ENCODE results near the gene SAAL1.

SAAL1 gene

DNA sequence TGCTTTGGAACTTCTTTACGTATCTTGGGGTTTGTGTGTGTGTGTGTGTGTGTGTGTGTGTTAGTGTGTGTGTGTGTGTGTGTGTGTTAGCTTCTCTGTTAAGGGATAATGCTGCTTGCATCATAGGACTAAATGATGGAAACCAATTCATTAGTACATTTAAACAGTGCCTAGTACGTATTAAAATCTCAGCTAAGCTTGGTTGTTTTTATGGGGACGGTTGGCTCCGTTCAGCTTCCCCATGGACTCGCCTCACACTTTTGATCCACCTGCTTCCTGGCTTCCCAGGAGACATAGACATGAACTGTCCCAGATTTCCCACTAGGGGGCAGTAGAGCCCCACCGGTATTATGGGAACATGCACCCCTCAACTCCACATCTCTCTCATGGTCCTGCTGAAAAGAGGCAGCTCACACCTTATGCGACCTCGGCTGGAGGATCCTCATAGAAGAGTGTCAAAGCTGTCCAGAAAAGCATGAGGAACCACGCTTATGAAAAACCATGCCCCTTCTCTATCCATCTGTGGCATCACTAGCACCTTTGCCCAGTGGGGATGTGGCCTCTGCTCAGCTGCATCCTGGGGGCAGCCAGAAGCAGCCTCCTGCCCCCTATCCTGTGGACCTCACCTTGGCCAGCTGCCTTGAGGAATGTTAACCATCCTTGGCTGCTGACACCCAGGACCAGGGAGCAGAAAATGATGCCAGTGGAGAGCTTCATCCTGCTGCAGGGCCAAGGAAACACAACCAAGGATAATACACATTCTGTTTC lies 9.7 kb upstream of the SAAL1 start:
- H3K4me1 ChIP-seq (ENCODE audit: control insufficient read depth, low read depth, low read length): no peaks in the 10 kb centered on the region
- H3K4me3 ChIP-seq (ENCODE audit: low read length): no peak overlapping the region
- no peak overlapping the region for H3K9ac ChIP-seq (ENCODE audit: low read length)
- no peaks in the 10 kb centered on the region for H3K9me3 ChIP-seq (ENCODE audit: control insufficient read depth, low read depth, low read length)
- H3K27me3 ChIP-seq (ENCODE audit: control insufficient read depth, insufficient read depth, low read length): peaks cover 14% of the 10 kb centered on the region
- H3K36me3 ChIP-seq (ENCODE audit: control insufficient read depth, low read depth, low read length): no peaks in the 10 kb centered on the region
- H3K27ac ChIP-seq (ENCODE audit: low read length): no peak overlapping the region

DNA sequence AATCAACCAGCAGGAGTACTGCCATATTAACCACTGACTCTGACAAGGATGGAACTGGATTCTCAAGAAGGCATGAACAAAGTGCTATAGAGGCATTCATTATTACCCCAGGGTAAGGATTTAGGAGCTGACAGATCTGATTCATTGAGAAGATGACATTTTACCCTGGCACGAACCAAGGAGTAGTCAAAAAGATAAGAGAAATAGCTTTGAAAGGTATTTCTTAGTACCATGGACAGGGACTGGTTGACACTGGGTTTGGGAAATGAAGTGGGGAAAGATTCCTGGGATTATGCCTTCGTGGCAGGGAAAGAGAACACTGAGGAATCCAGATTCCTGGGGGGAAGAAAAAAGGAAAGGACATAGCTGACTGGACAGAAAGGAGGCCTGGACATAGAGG lies 5.1 kb upstream of the SAAL1 start:
- no peak overlapping the region for H3K4me3 ChIP-seq (ENCODE audit: low read length)
- no peak overlapping the region for H3K27ac ChIP-seq (ENCODE audit: low read length)
- no peak overlapping the region for H3K9ac ChIP-seq (ENCODE audit: low read length)
- no peaks in the 10 kb centered on the region for H3K36me3 ChIP-seq (ENCODE audit: control insufficient read depth, low read depth, low read length)
- H3K9me3 ChIP-seq (ENCODE audit: control insufficient read depth, low read depth, low read length): no peaks in the 10 kb centered on the region
- H3K27me3 ChIP-seq (ENCODE audit: control insufficient read depth, insufficient read depth, low read length): peaks cover 17% of the 10 kb centered on the region
- no peaks in the 10 kb centered on the region for H3K4me1 ChIP-seq (ENCODE audit: control insufficient read depth, low read depth, low read length)

DNA sequence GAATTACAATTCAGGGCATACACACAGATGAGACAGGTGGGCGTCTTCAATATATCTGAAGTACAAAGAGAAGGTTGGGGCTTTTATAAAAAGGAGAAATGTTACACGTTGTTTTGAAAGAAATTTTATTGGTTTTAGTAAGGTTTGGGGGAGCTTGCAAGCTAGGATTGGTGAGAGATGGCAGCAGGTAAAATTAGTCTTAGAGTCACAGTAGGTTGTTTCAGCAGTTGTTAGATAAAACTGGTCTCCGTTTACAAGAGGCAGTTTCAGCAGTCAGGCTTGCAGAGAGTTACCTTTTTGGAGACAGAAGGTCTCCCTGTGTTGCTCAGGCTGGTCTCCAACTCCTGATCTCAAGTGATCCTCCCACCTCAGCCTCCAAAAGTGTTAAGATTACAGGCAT lies 2.4 kb upstream of the SAAL1 start:
- H3K36me3 ChIP-seq (ENCODE audit: control insufficient read depth, low read depth, low read length): peaks cover 8% of the 10 kb centered on the region
- H3K27me3 ChIP-seq (ENCODE audit: control insufficient read depth, insufficient read depth, low read length): peaks cover 6% of the 10 kb centered on the region
- H3K4me1 ChIP-seq (ENCODE audit: control insufficient read depth, low read depth, low read length): peaks cover 3% of the 10 kb centered on the region
- H3K4me3 ChIP-seq (ENCODE audit: low read length): no peak overlapping the region
- no peaks in the 10 kb centered on the region for H3K9me3 ChIP-seq (ENCODE audit: control insufficient read depth, low read depth, low read length)
- H3K9ac ChIP-seq (ENCODE audit: low read length): no peak overlapping the region
- H3K27ac ChIP-seq (ENCODE audit: low read length): no peak overlapping the region

DNA sequence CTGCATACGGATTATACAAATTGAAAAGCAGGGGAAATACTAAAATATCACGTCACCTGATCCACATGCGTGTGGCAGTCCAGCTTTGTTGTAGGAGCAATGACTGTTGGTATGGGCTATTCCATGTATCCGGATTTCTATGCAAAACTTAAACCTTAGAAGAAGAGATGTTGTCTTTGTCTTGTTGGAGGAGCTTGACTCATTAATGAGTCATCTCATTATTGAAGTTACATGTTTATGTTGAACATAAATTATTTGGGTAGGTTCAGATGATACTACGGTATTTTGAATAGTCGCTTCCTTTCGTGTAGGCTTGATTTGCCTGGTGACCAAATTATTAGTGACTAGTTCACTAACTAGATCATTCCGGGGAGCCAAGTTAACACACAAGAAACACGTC lies 806 bp upstream of the SAAL1 start:
- no peak overlapping the region for H3K27ac ChIP-seq (ENCODE audit: low read length)
- H3K4me3 ChIP-seq (ENCODE audit: low read length): no peak overlapping the region
- H3K9ac ChIP-seq (ENCODE audit: low read length): no peak overlapping the region
- H3K27me3 ChIP-seq (ENCODE audit: control insufficient read depth, insufficient read depth, low read length): peaks cover 5% of the 10 kb centered on the region
- H3K9me3 ChIP-seq (ENCODE audit: control insufficient read depth, low read depth, low read length): no peaks in the 10 kb centered on the region
- H3K36me3 ChIP-seq (ENCODE audit: control insufficient read depth, low read depth, low read length): peaks cover 24% of the 10 kb centered on the region
- H3K4me1 ChIP-seq (ENCODE audit: control insufficient read depth, low read depth, low read length): peaks cover 3% of the 10 kb centered on the region

DNA sequence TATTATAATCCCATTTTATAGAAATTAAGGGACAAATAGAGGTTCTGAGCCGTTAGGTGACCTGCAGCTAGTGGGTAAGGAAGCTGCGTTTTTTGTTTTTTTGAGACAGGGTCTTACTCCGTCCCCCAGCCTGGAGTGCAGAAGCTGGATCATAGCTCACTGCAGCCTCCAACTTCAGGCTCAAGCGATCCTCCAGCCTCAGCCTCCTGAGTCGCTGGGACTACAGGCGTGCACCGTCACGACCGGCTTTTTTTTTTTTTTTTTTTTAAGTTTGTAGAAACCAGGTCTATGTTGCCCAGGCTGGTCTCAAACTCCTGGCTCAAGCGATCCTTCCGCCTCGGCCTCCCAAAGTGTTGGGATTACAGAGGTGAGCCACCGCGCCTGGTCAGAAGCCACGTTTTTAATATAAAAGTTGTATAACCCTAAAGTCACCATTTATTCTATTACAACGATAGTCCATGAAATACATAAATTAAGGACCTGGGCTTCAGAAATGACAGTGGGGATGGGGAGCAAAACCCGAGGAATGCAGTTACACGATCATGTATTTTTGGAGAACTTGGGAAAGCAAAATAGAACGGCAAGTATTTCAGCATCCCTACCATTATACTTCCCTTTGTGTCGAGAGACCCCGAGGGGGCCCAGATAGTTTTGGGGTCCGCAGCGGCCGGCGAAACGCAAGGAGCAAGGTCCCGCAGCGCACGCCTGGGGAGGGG lies 638 bp downstream of the SAAL1 start:
- peak overlapping the region; percentile 84 for H3K4me3 ChIP-seq (ENCODE audit: low read length)
- peak overlapping the region; percentile 24 for H3K27ac ChIP-seq (ENCODE audit: low read length)
- peaks cover under 1% of the 10 kb centered on the region for H3K27me3 ChIP-seq (ENCODE audit: control insufficient read depth, insufficient read depth, low read length)

DNA sequence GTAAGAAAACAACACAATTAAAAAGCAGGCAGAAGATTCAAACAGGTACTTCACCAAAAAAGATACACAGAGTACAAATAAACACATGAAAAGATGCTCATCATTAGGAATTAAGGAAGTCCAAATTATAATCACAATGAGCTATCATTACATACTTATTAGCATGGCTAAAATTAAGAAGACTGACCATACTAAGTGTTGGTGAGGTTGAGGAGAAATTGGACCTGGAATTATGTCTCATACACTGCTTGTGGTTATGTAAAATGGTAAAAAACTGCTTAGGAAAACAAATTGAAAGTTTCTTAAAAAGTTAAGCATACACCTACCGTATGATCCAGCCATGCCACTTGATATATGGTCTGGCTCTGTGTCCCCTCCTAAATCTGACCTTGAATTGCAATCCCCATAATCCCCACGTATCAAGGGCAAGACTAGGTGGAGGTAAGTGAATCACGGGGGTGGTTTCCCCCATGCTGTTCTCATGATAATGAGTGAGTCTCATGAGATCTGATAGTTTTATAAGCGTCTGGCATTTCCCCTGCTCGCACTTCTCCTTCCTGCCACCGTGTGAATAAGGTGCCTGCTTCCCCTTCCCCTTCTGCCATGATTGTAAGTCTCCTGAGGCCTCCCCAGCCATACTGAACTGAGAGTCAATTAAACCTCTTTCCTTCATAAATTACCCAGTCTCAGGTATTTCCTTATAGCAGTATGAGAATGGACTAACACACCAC lies 4.8 kb downstream of the SAAL1 start:
- peaks cover 3% of the 10 kb centered on the region for H3K4me1 ChIP-seq (ENCODE audit: control insufficient read depth, low read depth, low read length)
- H3K4me3 ChIP-seq (ENCODE audit: low read length): no peak overlapping the region
- H3K36me3 ChIP-seq (ENCODE audit: control insufficient read depth, low read depth, low read length): peaks cover 62% of the 10 kb centered on the region
- H3K9me3 ChIP-seq (ENCODE audit: control insufficient read depth, low read depth, low read length): no peaks in the 10 kb centered on the region
- no peak overlapping the region for H3K9ac ChIP-seq (ENCODE audit: low read length)
- H3K27ac ChIP-seq (ENCODE audit: low read length): no peak overlapping the region
- no peaks in the 10 kb centered on the region for H3K27me3 ChIP-seq (ENCODE audit: control insufficient read depth, insufficient read depth, low read length)

More for the DNA sequence above, 638 bp downstream of the SAAL1 start:
- Histone ChIP-seq H3K9ac (ENCODE audit: low read length) (peak overlapping the region; percentile 82), H3K9me3 (ENCODE audit: control insufficient read depth, low read depth, low read length) (no peaks in the 10 kb centered on the region), H3K36me3 (ENCODE audit: control insufficient read depth, low read depth, low read length) (peaks cover 37% of the 10 kb centered on the region), H3K4me1 (ENCODE audit: control insufficient read depth, low read depth, low read length) (peaks cover 3% of the 10 kb centered on the region)

DNA sequence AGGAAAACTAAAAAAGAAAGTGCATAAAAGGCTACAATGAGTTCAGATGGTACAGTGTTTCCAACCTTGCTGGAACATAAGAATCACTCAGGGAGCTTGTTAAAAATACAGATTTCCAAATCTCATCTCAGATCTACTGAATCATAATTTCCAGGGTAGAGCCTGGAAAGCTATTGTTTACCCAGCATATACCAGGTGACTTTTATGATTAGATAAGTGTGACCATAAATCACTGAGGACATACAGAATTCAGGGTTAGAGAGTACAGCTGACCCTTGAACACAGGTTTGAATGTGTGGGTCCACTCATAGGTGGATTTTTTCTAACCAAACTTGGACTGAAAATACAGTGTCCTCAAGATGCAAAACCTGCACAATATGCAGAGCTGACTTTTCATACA lies 11.9 kb downstream of the SAAL1 start:
- Histone ChIP-seq H3K4me3 (ENCODE audit: low read length) (no peak overlapping the region), H3K9me3 (ENCODE audit: control insufficient read depth, low read depth, low read length) (no peaks in the 10 kb centered on the region), H3K36me3 (ENCODE audit: control insufficient read depth, low read depth, low read length) (peaks cover 81% of the 10 kb centered on the region), H3K4me1 (ENCODE audit: control insufficient read depth, low read depth, low read length) (no peaks in the 10 kb centered on the region), H3K9ac (ENCODE audit: low read length) (no peak overlapping the region), H3K27ac (ENCODE audit: low read length) (no peak overlapping the region), H3K27me3 (ENCODE audit: control insufficient read depth, insufficient read depth, low read length) (no peaks in the 10 kb centered on the region)

DNA sequence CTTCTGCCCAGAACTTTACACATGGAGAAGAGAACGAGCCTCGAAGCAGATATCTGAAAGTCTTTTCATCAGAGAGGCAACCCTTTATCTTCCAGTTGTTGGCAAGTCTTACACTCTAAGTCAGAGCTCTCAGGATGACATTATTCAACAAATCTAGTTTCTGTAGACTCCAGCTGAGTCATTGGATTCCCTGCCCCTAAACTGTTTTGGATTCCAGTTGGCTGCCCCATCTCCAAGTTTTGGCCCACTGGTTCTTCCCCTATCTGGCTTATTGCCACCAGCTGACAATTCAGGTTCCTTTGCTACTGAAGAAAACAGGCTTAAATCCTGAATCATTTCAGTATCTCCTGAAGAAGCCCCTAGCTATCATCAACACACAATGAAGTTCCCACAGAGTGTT lies 14.2 kb downstream of the SAAL1 start:
- no peak overlapping the region for H3K27ac ChIP-seq (ENCODE audit: low read length)
- no peaks in the 10 kb centered on the region for H3K27me3 ChIP-seq (ENCODE audit: control insufficient read depth, insufficient read depth, low read length)
- H3K9me3 ChIP-seq (ENCODE audit: control insufficient read depth, low read depth, low read length): no peaks in the 10 kb centered on the region
- H3K36me3 ChIP-seq (ENCODE audit: control insufficient read depth, low read depth, low read length): peaks cover 87% of the 10 kb centered on the region
- no peak overlapping the region for H3K9ac ChIP-seq (ENCODE audit: low read length)
- no peaks in the 10 kb centered on the region for H3K4me1 ChIP-seq (ENCODE audit: control insufficient read depth, low read depth, low read length)
- no peak overlapping the region for H3K4me3 ChIP-seq (ENCODE audit: low read length)

DNA sequence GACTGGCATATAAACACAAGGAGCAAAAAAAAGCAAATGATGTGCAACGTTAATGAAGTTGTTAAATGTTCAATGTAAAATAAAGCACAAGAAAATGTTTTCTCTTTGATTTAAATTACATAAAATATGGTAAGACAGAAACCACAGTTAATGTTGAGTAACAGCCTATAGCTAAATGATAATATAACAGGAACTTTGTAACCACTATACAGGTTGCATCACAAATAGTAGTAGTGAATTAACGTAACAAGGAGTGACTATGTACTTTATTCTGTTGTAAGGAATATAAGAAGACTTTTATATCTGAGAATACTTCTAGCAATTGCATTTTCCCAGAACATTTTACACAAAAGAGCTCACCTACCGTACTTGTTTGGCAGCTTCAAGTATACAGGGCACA lies 16.9 kb downstream of the SAAL1 start:
- H3K27ac ChIP-seq (ENCODE audit: low read length): no peak overlapping the region
- peaks cover 80% of the 10 kb centered on the region for H3K36me3 ChIP-seq (ENCODE audit: control insufficient read depth, low read depth, low read length)
- H3K9me3 ChIP-seq (ENCODE audit: control insufficient read depth, low read depth, low read length): no peaks in the 10 kb centered on the region
- no peak overlapping the region for H3K4me3 ChIP-seq (ENCODE audit: low read length)
- H3K27me3 ChIP-seq (ENCODE audit: control insufficient read depth, insufficient read depth, low read length): no peaks in the 10 kb centered on the region
- no peak overlapping the region for H3K9ac ChIP-seq (ENCODE audit: low read length)
- H3K4me1 ChIP-seq (ENCODE audit: control insufficient read depth, low read depth, low read length): no peaks in the 10 kb centered on the region

DNA sequence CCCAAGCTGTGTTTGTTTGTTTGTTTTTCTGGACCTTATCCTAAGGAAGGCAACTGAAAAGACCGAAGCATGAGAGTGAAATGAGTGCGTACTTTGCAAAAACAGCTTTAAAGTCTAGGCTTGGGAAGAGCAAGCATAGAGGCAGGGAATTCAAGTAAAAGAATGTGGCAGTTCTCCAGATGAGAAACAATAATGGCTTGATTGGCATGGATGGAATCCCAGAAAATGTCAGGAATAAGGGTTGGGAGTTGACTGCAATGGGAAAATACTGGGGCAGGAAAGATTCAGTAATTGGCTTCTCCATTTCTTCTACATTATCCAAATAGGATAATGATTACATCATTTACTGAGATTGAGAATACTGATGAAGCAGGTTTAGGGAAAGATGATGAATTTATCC lies 17.5 kb downstream of the SAAL1 start:
- Histone ChIP-seq H3K4me3 (ENCODE audit: low read length) (no peak overlapping the region), H3K9ac (ENCODE audit: low read length) (no peak overlapping the region), H3K9me3 (ENCODE audit: control insufficient read depth, low read depth, low read length) (no peaks in the 10 kb centered on the region), H3K27ac (ENCODE audit: low read length) (no peak overlapping the region), H3K4me1 (ENCODE audit: control insufficient read depth, low read depth, low read length) (no peaks in the 10 kb centered on the region), H3K27me3 (ENCODE audit: control insufficient read depth, insufficient read depth, low read length) (no peaks in the 10 kb centered on the region), H3K36me3 (ENCODE audit: control insufficient read depth, low read depth, low read length) (peaks cover 74% of the 10 kb centered on the region)

DNA sequence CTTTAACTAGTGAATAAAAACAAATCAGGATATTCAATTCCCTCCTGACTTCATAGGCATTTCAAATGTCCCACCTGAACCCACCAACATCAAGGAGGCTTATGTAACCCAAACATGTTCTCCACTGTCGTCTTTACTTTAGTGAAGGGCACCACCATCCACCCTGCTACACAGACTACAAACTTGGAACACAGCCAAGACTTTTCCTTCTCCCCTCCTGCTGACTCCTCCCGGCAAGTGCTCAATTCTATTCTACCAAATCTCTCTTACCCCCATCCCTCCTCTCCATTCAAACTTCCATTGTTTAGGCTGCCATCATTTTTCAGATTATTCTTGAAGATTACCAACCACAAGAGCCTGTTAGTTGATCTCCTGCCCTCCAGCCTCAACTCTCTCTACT lies 24.3 kb downstream of the SAAL1 start:
- no peaks in the 10 kb centered on the region for H3K9me3 ChIP-seq (ENCODE audit: control insufficient read depth, low read depth, low read length)
- H3K4me3 ChIP-seq (ENCODE audit: low read length): no peak overlapping the region
- no peaks in the 10 kb centered on the region for H3K27me3 ChIP-seq (ENCODE audit: control insufficient read depth, insufficient read depth, low read length)
- H3K4me1 ChIP-seq (ENCODE audit: control insufficient read depth, low read depth, low read length): no peaks in the 10 kb centered on the region
- H3K9ac ChIP-seq (ENCODE audit: low read length): no peak overlapping the region
- no peak overlapping the region for H3K27ac ChIP-seq (ENCODE audit: low read length)
- H3K36me3 ChIP-seq (ENCODE audit: control insufficient read depth, low read depth, low read length): peaks cover 51% of the 10 kb centered on the region
